Ascending aorta (tissue), 2 donors: ENCODE results near the gene CAMK2A. TPM values are rescaled to one million over a fixed set of nuclear protein-coding genes. Genes with fewer than 3 reads are reported as not detected.
"Not testable (repeated sequence)": the region's sequence is repeated elsewhere in the genome, so short reads cannot be mapped to it uniquely, and the experiment has no call there.

ENCODE experiments used
- DNase-seq, 2 donors: peaks; one replicate each; pipeline ENCODE4 v3.0.0-alpha.2; 2019; ENCODE audit warnings: low spot score in 2 of 2
- H3K27ac ChIP-seq, 2 donors: fragments of 200-600 bp; sonication (generic); one replicate each; pipeline ENCODE4 v1.5.1; 2016 to 2017; ENCODE audit warnings: mild to moderate bottlenecking in 1 of 2
- H3K27me3 ChIP-seq: fragments of 200-600 bp; sonication (generic); one replicate; pipeline ENCODE4 v1.5.1; 2017
- H3K36me3 ChIP-seq, 2 donors: fragments of 200-600 bp; sonication (generic); one replicate each; pipeline ENCODE4 v1.5.1; 2016
- H3K4me1 ChIP-seq, 2 donors: fragments of 200-600 bp; sonication (generic); one replicate each; pipeline ENCODE4 v1.5.1; 2016 to 2017; ENCODE audit warnings: mild to moderate bottlenecking in 1 of 2
- H3K4me3 ChIP-seq, 2 donors: fragments of 200-600 bp; sonication (generic); one replicate each; pipeline ENCODE4 v1.5.1; 2016 to 2017; ENCODE audit warnings: mild to moderate bottlenecking in 1 of 2
- H3K9me3 ChIP-seq, 2 donors: fragments of 200-600 bp; sonication (generic); one replicate each; pipeline ENCODE4 v1.5.1; 2016
- CTCF ChIP-seq, 3 experiments: fragments of 200-600 bp in 2 of 3; fragments of 450-650 bp in 1 of 3; sonication (generic) in 2 of 3; IDR thresholded peaks; one replicate each; pipeline ENCODE4 v1.5.1; 2016 to 2019; ENCODE audit warnings: antibody characterized with exemption in 3 of 3, mild to moderate bottlenecking in 1 of 3, moderate library complexity in 1 of 3
- intact Hi-C: fragments of 100-400 bp; cut with DNase I; formaldehyde crosslinking; loops from one replicate; pipeline ENCODE4 v1.15.1; 2023
- total RNA-seq: library from RNA; depleted of rRNA; stranded (reverse); fragments of >200 nt; gene quantifications from one replicate; pipeline ENCODE4 v1.1.0, GENCODE V29; 2016

The CAMK2A gene
- total RNA-seq, 1 donor from 2014 or later: not detected

DNA sequence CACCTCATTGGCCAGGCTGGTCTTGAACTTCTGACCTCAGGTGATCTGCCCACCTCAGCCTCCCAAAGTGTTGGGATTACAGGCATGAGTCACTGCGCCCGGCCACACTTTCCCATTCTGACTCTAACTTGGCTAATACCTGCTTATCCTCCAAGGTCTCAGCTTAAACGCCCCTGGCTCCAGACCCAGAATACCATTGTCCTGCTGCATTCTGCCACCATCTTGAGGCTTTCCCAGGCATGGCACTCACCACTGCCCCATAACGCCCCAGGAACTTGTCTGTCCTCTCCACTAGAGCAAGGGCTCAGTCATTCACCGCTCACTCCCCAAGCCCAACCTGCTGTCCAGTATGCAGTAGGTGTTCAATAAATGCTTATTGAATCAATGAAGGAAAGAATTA, 39.8 kb downstream of the CAMK2A start:
- no peak for DNase-seq
- Histone ChIP-seq H3K9me3 (no peaks in the 10 kb centered on the region), H3K36me3 (no peaks in the 10 kb centered on the region), H3K27me3 (no peaks in the 10 kb centered on the region), H3K4me3 (no peak overlapping the region), H3K4me1 (no peaks in the 10 kb centered on the region), H3K27ac (no peak overlapping the region)
- TF ChIP-seq CTCF (IDR thresholded peaks at IDR 0.05): no peak
- intact Hi-C loops: no loop called here

- no peak overlapping the region for H3K27ac ChIP-seq
- no peaks in the 10 kb centered on the region for H3K36me3 ChIP-seq
- H3K27me3 ChIP-seq: no peaks in the 10 kb centered on the region
- no peaks in the 10 kb centered on the region for H3K4me1 ChIP-seq
- DNase-seq: no peak
- H3K4me3 ChIP-seq: no peak overlapping the region
- intact Hi-C loops: no loop called here
- H3K9me3 ChIP-seq: no peaks in the 10 kb centered on the region
- no peak for TF ChIP-seq CTCF (IDR thresholded peaks at IDR 0.05)
Measured at GRCh38 chr5:150248946-150249345, 40.6 kb downstream of the CAMK2A start.

DNA sequence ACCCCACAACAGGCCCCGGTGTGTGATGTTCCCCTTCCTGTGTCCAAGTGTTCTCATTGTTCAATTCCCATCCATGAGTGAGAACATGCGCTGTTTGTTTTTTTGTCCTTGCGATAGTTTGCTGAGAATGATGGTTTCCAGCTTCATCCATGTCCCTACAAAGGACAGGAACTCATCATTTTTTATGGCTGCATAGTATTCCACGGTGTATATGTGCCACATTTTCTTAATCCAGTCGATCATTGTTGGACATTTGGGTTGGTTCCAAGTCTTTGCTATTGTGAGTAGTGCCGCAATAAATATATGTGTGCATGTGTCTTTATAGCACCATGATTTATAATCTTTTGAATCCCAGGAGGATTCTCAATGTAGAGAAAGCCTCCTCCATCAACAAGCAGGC, 41.1 kb downstream of the CAMK2A start:
- H3K4me3 ChIP-seq, DNase-seq, H3K9me3 ChIP-seq, intact Hi-C loops, H3K27me3 ChIP-seq, H3K36me3 ChIP-seq, H3K4me1 ChIP-seq, H3K27ac ChIP-seq: not testable (repeated sequence)

- H3K36me3 ChIP-seq: no peaks in the 10 kb centered on the region
- no peak for TF ChIP-seq CTCF (IDR thresholded peaks at IDR 0.05)
- H3K9me3 ChIP-seq: no peaks in the 10 kb centered on the region
- DNase-seq: no peak
- H3K4me3 ChIP-seq: no peak overlapping the region
- no peaks in the 10 kb centered on the region for H3K4me1 ChIP-seq
- H3K27ac ChIP-seq: no peak overlapping the region
- intact Hi-C loops: no loop called here
- no peaks in the 10 kb centered on the region for H3K27me3 ChIP-seq
Measured at GRCh38 chr5:150247726-150248125, 41.8 kb downstream of the CAMK2A start.

DNA sequence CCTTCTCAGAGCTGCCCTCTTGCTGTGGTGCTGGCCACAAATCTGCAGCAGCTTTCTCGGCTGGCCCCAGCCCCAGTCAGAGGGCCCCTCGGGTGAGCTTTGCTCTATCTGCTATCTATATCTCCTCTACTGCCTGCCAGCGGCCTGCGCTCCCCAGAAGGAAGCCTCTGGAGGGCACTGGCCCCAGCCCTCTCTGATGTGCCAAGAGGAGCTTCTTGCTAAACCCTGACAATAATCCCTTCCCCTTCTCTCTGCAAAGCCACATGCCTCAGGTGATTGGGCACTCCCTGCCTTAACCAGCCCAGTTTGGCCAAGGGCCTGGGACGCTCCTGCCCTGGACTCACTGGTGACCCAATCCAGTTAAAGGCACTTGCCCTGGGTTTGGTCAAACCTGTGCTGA, 42.7 kb downstream of the CAMK2A start:
- no peak for TF ChIP-seq CTCF (IDR thresholded peaks at IDR 0.05)
- H3K36me3 ChIP-seq: no peaks in the 10 kb centered on the region
- intact Hi-C loops: no loop called here
- H3K4me1 ChIP-seq: no peaks in the 10 kb centered on the region
- H3K4me3 ChIP-seq: no peak overlapping the region
- H3K27me3 ChIP-seq: no peaks in the 10 kb centered on the region
- no peaks in the 10 kb centered on the region for H3K9me3 ChIP-seq
- no peak for DNase-seq
- no peak overlapping the region for H3K27ac ChIP-seq

DNA sequence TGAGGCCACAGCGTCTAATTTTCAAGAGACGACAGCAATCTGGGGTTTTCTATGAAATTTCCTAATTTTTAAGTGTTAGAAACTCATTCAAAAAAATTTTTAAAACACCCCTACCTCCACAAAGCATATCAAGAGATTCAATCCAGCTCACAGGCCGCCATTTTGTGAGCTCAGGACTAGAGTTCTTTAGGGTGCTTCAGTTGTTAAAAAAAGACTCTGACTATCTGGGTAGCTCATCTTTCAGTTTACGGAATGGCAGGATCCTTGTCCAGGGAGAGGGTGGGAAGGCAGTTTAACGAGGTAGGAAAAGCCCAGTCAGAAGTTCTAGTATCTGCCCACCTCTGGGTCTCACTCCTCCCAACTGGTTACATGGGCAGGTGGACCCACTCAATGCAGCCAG, 43.1 kb downstream of the CAMK2A start:
- TF ChIP-seq CTCF (IDR thresholded peaks at IDR 0.05): no peak
- Histone ChIP-seq H3K27ac (no peak overlapping the region), H3K36me3 (no peaks in the 10 kb centered on the region), H3K4me1 (no peaks in the 10 kb centered on the region), H3K27me3 (no peaks in the 10 kb centered on the region), H3K4me3 (no peak overlapping the region), H3K9me3 (no peaks in the 10 kb centered on the region)
- intact Hi-C loops: no loop called here
- DNase-seq: no peak
